K562 (cell line): ENCODE measurements around the gene PDLIM4.

Source experiments
- BRCA1 ChIP-seq, 2 experiments: fragments of 450-650 bp in 1 of 2; sonication (generic) in 1 of 2; formaldehyde crosslinking in 1 of 2; IDR thresholded peaks; 2 replicates each; pipeline versions ENCODE4 v1.5.0 to v1.6.1; 2017 to 2020; ENCODE audit warnings: mild to moderate bottlenecking in 1 of 2, missing genetic modification reagents in 1 of 2
- CREB3L1 ChIP-seq: fragments of 450-650 bp; IDR thresholded peaks from 2 replicates; pipeline ENCODE4 v1.6.1; 2014; ENCODE audit warnings: low read depth, mild to moderate bottlenecking, moderate library complexity, borderline replicate concordance
- ETV1 ChIP-seq: fragments of 450-650 bp; conservative IDR thresholded peaks from 2 replicates; pipeline ENCODE4 v1.6.1; 2016; ENCODE audit warnings: missing genetic modification characterization, control low read depth, low read depth, missing compliant biosample characterization
- EZH2 ChIP-seq: IDR thresholded peaks from 2 replicates; pipeline ENCODE4 v1.6.1; 2012; ENCODE audit warnings: low read depth, mild to moderate bottlenecking, inconsistent platforms, low read length, borderline replicate concordance
- JUND ChIP-seq, 2 experiments: IDR thresholded peaks; 2 replicates in 1 of 2; 3 replicates in 1 of 2; pipeline ENCODE4 v1.6.1; 2011; ENCODE audit warnings: borderline replicate concordance in 2 of 2, low read depth in 2 of 2, low read length in 2 of 2, improper control_type of control experiment in 1 of 2, missing biosample characterization in 1 of 2, missing genetic modification characterization in 1 of 2, missing genetic modification reagents in 1 of 2
- POLR2A ChIP-seq: fragments of 450-650 bp; conservative IDR thresholded peaks from 2 replicates; pipeline ENCODE4 v1.6.1; 2016
- ZBTB11 ChIP-seq, 3 experiments: fragments of 200-800 bp in 1 of 3; fragments of 250-450 bp in 1 of 3; fragments of 450-650 bp in 1 of 3; sonication (Bioruptor Pico) in 1 of 3; sonication (Bioruptor generic) in 1 of 3; formaldehyde crosslinking in 1 of 3; IDR thresholded peaks; 2 replicates each; pipeline versions ENCODE4 v1.6.1 to v1.8.0; 2016 to 2022; ENCODE audit warnings: mild to moderate bottlenecking in 2 of 3, missing genetic modification characterization in 2 of 3, missing compliant biosample characterization in 1 of 3, moderate library complexity in 1 of 3
- ZNF224 ChIP-seq: sonication (generic); formaldehyde crosslinking; IDR thresholded peaks from 2 replicates; pipeline ENCODE4 v1.8.0; 2022; ENCODE audit warnings: mild to moderate bottlenecking, missing genetic modification reagents

GRCh38 chr5:132289097-132289496 lies 31.6 kb downstream of the PDLIM4 start:
- TF ChIP-seq ETV1 (tag) (no peak), CREB3L1 (no peak), JUND (IDR thresholded peaks at IDR 0.05; ENCODE audit: borderline replicate concordance, low read depth, low read length) (no peak), JUND (tag; IDR thresholded peaks at IDR 0.05; ENCODE audit: borderline replicate concordance, low read depth, low read length) (no peak), POLR2A (no peak), EZH2 (no peak), ZBTB11 (CRISPR knock-in tag; IDR thresholded peaks at IDR 0.05) (no peak), BRCA1 (IDR thresholded peaks at IDR 0.05) (no peak), BRCA1 (CRISPR knock-in tag; IDR thresholded peaks at IDR 0.05) (no peak), ZNF224 (CRISPR knock-in tag) (no peak)
